22Rv1 (cell line): ENCODE data around the gene ATXN1.

Experiments used
- ZFX ChIP-seq: fragments of 450-650 bp; IDR thresholded peaks from 2 replicates; pipeline ENCODE4 v1.6.1; 2017; ENCODE audit warnings: antibody characterized with exemption, borderline replicate concordance
- TF ChIP-seq, protein P1 (sequence below): fragments of 450-650 bp; IDR thresholded peaks from 2 replicates; pipeline ENCODE4 v1.5.1; 2017; ENCODE audit warnings: mild to moderate bottlenecking

DNA sequence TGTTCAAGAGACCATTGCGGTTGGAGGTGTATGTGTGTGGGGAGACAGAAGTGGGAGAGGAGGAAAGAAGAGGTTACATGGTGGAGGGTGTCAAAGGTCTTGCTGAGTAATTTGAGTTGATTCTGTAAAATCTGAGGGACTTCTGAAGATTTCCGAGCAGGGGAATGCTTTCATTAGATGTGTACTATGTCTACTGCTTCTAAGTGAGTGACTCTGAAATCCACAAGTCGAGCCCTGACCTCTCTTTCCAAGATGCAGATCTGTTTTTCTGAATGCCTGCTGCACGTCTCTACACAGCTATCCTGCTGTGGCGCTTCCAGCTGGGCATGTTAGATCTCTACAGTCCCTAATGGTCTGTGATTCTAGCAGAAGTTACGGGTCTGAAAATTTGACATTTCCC lies 209.8 kb downstream of the ATXN1 start:
- TF ChIP-seq, protein P1, sequence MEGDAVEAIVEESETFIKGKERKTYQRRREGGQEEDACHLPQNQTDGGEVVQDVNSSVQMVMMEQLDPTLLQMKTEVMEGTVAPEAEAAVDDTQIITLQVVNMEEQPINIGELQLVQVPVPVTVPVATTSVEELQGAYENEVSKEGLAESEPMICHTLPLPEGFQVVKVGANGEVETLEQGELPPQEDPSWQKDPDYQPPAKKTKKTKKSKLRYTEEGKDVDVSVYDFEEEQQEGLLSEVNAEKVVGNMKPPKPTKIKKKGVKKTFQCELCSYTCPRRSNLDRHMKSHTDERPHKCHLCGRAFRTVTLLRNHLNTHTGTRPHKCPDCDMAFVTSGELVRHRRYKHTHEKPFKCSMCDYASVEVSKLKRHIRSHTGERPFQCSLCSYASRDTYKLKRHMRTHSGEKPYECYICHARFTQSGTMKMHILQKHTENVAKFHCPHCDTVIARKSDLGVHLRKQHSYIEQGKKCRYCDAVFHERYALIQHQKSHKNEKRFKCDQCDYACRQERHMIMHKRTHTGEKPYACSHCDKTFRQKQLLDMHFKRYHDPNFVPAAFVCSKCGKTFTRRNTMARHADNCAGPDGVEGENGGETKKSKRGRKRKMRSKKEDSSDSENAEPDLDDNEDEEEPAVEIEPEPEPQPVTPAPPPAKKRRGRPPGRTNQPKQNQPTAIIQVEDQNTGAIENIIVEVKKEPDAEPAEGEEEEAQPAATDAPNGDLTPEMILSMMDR = no peak
- TF ChIP-seq ZFX = no peak
